HT-29 (cell line): Measurements from ENCODE around the gene RAB31. TPM values are rescaled to one million over a fixed set of nuclear protein-coding genes. Genes with fewer than 3 reads are reported as not detected.

Experiments used
- DNase-seq: peaks from one replicate; pipeline ENCODE4 v3.0.0-alpha.2; 2015; ENCODE audit warnings: low spot score
- total RNA-seq: library from RNA; depleted of rRNA; stranded (reverse); fragments of >200 nt; shearing (Covaris generic); gene quantifications from 2 replicates; pipeline ENCODE4 v1.2.3, GENCODE V29; 2014

Gene RAB31
- total RNA-seq, 1 experiment from 2014 or later, result 1.7 TPM

DNA sequence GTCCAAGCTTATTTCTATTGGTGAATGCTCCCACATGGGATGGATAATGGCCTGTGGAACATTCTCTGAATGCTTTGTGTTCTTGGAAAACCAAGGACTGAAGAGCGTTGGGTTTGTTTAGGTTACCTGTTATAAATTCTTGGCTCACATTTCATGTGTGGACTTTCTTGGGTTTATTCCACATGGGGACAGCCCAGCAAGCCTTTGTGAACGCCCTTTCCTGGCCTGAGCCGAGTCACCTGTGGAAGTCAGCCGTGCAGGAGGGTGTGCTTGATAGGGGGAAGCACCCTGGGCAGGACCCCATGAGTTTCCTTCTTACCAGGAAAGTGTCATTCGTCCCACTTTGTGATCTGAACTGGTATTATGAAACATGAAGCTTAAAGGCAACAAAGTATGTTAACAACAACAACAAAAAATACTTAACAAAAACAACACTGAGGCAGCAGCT, 4.1 kb downstream of the RAB31 start:
- DNase-seq, result no peak

DNA sequence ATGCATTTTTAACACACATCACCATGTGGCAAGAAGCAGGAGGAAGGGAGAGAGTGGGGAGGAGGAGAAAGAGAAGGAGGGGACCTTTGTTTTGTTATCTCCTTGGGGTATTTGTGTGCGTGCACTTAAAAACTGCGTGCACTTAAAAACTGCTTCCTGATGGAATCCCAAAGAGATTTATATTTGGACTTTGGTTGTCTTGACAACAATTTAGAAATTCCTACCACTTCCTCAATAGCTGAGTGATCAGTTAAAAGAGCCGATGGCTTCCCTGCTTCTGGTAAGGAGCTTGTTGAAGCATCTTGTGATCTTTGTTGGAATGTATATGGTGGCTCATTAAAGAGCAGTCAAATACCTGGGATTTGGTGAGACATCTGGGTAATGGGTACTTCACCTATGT, 4.5 kb downstream of the RAB31 start:
- peak; percentile 20 for DNase-seq

DNA sequence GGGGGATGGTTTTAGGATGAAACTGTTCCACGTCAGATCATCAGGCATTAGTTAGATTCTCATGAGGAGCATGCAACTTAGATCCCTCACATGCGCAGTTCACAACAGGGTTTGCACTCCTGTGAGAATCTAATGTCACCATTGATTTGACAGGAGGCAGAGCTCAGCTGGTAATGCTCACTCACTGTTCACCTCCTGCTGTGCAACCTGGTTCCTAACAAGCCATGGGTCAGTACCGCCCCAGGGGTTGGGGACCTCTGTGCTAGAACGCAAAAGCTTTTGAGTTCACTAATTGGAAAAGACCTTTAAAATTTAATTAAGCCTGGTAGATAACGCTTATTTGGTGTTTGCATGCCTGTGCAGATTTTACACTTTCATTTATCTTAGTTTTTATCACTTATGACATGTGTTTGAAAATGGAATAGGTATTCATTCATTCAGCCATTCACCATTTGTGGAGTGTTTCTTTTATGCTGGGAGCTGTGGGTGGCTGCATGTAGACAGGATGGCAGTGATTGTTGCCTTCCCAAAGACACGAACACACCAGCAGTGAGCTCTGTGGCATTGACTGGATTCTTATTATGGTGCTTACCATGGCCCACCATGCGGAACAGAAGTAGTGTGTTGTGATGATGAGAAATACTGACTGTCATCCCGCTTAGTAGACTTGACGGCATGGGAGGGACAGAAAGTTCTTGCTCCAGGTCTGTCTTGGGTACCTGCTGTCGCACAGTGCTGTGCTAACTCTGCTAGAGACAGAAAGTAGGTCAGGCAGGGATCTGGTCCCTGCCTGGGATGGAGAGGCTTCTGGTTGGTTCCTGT, 6.4 kb downstream of the RAB31 start:
- no peak for DNase-seq

GRCh38 chr18:9715088-9715343, 6.9 kb downstream of the RAB31 start:
- DNase-seq, result no peak

DNA sequence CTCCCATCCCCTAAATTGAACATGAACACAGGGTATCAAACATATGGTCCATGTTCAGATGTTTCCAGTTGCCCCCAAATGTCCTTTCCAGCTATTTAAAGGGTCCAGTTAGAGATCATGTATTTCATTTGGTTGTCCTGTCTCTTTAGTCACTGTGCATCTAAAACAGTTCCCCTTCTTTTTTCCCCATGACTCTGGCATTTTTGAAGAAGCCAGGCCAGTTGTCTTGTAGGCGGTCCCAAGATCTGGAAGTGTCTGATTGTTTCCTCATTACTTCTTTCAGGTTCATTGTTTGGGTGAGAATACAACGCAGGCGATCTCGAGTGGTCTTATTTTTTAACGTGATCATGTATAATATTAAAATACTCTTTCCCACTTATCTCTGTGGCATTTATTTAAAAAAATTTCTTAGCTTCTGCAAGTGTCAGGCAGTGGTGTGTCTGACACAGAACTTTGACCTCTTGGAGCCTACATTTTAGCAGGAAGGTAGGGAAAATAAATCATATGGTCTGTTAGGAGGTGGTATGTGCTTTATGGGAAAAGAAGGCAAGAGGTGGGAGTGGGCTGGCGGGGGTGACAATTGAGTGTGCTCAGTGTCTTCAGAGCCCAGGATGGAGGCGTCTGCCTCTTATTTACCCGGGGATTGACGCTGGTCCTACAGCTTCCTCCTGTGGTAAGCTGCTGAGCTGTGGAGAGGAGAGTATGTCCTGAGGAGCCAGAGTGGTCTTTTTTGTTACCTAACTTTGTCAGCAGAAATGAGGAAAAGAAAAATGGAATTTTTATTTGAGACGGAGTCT, 8.1 kb downstream of the RAB31 start:
- DNase-seq, result no peak

GRCh38 chr18:9716780-9717563, 8.9 kb downstream of the RAB31 start:
- no peak for DNase-seq

- DNase-seq, result no peak
These were observed 11.4 kb downstream of the RAB31 start for GRCh38 chr18:9719421-9719981.

GRCh38 chr18:9720327-9720726, 12.2 kb downstream of the RAB31 start:
- DNase-seq, result no peak

DNA sequence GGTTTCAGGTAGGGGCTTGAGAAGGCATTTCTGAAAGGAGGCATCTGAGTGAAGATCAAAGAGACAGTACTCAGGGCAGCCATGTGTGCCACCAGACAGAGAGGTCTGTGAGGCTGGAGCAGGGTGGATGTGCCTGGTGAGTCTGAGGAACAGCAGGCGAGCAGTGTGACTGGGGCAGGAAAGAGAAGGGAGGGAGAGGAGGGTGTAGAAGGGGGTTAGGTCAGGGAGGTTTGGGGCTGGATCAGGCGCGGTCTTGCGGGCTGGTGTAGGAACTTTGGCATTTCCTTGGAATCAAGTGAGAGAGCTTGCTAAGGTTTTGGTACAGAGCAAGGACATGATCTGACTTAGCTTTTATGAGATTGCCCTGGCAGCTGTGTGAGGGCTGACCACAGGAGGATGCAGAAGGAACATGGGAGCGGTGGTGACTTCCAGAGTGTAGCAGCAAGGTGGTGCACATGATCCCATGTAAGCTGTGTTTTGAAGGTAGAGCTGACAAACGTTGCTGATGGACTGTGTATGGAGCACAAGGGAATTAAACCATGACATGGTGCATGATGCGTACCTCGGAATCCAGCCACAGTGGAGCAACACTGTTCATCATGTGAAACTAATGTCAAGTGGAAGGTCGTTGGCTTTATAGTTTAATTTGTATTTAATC, 13.9 kb downstream of the RAB31 start:
- DNase-seq, result no peak

DNA sequence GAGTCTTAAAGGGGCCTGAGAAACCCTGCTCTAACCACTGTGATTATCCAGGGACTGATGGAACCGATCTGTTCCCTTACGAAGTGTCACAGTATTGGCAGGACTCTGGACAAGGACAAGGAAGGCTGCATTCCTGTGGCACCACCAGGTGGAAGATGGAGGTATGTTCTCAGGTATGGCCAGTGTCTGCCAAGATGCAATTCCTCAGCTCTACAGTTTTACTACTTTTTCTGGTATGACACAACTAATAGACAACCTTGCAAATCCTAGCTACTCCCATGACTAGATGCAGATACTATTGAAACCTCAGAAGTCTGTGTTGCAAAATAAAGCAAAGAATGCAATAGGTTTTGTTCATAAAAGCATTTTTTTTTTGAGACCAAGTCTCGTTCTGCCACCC, 14.6 kb downstream of the RAB31 start:
- peak; percentile 86 for DNase-seq

- DNase-seq, result no peak
These were observed 16.9 kb downstream of the RAB31 start for GRCh38 chr18:9724797-9725585.

DNA sequence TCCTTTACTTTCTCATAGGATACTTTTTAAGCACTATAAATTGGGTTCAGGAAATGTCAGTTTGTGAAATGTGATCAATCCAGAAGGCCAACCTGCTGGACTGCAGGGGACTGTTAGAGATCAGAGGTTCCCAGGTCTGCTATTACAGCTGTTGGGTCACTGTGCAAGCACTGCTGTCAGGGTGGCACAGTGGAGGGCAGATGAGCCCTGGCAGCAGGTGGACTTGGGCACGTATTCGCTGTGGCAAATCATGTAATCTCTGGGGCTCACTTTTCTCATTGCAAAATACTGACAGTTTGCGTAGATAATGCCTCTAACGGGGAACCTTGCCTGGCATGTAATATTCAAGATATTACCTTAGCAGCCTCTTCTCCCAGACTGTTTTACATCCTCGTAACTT, 18.1 kb downstream of the RAB31 start:
- no peak for DNase-seq

DNA sequence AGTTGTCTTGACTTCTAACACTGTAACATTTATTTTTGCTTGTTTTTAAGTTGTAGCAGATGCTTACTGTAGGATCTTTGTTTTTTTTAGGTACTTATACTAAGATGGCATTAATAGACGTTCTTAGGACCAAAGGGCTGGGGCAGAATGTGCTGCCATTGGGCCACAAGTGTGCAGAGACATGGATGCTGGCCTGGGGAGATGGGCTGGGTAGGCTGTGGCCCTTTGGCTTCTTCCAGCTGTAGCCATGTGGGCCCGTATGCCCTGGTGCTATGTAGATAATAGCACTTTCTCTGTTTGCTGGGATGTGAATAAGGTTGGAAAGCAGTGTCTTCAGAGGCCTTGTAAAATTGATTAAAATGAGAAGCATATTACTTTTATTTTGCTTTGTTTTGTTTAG, 18.8 kb downstream of the RAB31 start:
- DNase-seq, result no peak

DNA sequence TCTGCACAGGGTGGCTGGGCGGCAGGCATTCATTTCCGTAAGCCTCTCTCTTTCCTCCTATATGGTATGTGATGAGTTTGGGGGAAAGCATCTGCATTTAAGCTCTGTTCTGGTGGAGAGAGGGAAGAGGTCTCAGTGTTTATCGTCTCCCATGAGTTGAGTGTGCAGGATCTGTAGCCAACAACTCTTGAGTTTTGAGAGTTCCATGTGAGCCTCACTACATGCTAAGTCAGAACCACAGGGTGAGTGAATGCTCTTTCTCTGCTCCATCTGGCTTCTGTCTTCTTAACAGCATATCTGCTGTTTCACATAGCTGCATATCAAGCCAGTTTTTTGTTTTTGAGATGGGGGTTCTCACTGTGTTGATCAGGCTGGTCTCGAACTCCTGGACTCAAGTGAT, 22.7 kb downstream of the RAB31 start:
- no peak for DNase-seq

GRCh38 chr18:9731380-9731779, 23.3 kb downstream of the RAB31 start:
- DNase-seq, result no peak

DNA sequence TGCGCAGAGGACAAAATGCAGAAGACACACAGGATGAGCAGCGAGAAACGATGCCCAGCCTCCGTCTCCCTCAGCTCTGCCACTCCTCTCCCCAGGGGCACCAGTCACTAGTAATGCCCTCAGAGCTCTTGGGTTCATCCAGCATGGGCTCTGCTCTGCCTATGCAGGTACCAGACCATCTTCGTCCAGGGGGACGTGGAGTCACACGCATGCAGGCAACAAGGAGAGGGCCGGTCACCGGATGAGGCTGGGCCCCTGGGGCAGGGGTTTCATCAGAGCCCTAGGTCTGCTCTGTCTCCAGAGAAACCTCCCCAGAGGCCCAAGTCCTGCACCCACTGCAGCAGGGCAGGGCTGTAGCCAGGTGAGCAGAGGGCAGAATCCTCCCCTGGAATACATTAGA, 23.9 kb downstream of the RAB31 start:
- no peak for DNase-seq

- DNase-seq, result peak; percentile 55
These were observed 26.1 kb downstream of the RAB31 start for GRCh38 chr18:9734189-9734588.

GRCh38 chr18:9735238-9735637, 27.1 kb downstream of the RAB31 start:
- no peak for DNase-seq

GRCh38 chr18:9735879-9736278, 27.8 kb downstream of the RAB31 start:
- no peak for DNase-seq

- no peak for DNase-seq
These were observed 28.3 kb downstream of the RAB31 start for GRCh38 chr18:9736286-9736835.
